Erythroblast (primary cell): ENCODE data around the gene TBC1D1.

Source experiments
- GATA1 ChIP-seq: IDR thresholded peaks from 2 replicates; pipeline ENCODE4 v1.6.1; 2011; ENCODE audit warnings: low read depth, mild to moderate bottlenecking, control low read depth, low read length, moderate library complexity
- POLR2A ChIP-seq: IDR thresholded peaks from 2 replicates; pipeline ENCODE4 v1.6.1; 2011; ENCODE audit warnings: mild to moderate bottlenecking, low read length

DNA sequence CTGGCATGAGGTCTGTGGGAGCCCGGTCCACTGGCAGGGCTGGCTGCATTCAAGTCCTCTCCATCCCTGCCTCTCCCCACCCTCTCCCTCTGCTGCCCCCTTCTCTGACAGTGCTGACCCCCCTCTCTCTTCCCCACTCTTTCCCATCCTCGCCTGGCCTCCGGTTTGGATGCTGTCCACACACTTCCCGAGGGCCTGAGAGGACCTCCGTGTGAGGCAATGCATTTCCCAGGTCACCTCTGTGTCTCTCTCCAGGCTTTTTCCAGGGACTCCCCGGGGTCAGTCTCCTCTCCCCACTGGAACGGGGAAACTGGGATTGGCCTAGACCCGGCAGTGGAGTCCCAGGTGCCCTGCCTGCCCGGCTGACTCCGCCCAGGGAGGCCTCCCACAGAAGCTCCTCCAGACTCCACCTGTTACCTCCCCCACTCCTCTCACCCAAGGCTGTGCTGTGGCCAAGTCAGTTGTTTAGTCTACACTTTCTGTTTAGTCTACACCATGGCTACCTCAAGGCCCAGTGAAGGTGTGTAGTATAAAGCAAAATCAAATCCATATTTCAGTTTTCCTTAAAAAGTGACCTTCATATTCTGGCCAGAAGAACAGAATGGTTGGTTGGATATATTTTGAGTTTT is 216.1 kb downstream of the TBC1D1 start:
- no peak for TF ChIP-seq POLR2A
- TF ChIP-seq GATA1, result no peak
